Stimulated activated CD8-positive, alpha-beta memory T cell treated with anti-CD3 and anti-CD28 coated beads, Interleukin-4, amount 100 ng/mL, for 4 hours (primary cell): Measurements from ENCODE around the gene PASD1.
"Not testable (repeated sequence)": the region's sequence is repeated elsewhere in the genome, so short reads cannot be mapped to it uniquely, and the experiment has no call there.

ENCODE experiments used
- DNase-seq, 2 donors: peaks; one replicate each; pipeline ENCODE4 v3.0.0-alpha.2; 2020; ENCODE audit warnings: low read depth in 2 of 2, low spot score in 1 of 2

Gene PASD1

DNA sequence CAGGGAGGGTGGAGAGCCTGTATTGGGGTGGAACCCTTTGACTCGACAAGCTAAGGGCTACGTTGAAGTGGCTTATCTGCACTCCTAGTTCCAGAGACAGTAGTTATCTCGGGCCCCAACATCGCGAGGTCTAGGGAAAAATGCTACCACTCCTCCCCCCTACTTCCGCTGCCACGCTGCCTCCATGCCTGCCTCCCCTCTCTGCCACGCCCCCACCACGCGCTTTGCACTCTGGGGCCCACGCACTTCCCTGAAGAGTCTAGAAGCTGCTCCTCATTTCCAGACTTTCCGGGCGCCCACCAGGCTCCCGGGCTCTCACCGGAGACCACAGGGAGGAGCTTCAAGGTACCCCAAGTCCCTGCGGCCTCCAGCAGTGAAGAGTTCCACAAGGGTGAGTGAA, at the start of gene PASD1:
Gene PASD1, plus strand, starts transcription at position 227 of the 400 bp plus-strand sequence. CDS start 37,879 bp downstream, outside the sequence.
- DNase-seq: no peak

DNA sequence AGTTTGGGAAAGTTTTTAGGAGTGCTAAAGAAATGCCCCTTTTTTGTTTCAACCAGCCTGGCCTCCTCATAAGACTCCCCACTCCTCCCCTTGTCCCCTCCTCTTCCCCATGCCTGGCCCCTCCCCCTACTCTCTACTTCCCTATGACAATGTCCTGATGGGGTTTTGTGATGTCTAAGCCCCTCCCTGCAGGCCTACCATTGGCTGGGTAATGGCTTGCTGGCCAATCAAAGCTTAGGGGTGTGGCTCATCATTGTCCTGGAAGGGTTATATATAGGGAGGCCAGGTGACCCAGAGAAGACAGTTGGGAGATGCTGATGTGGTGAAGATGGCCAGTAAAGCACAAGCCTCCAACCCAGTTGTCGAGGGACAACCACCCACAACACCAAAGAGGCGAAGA, 48.2 kb upstream of the PASD1 start:
- no peak for DNase-seq

DNA sequence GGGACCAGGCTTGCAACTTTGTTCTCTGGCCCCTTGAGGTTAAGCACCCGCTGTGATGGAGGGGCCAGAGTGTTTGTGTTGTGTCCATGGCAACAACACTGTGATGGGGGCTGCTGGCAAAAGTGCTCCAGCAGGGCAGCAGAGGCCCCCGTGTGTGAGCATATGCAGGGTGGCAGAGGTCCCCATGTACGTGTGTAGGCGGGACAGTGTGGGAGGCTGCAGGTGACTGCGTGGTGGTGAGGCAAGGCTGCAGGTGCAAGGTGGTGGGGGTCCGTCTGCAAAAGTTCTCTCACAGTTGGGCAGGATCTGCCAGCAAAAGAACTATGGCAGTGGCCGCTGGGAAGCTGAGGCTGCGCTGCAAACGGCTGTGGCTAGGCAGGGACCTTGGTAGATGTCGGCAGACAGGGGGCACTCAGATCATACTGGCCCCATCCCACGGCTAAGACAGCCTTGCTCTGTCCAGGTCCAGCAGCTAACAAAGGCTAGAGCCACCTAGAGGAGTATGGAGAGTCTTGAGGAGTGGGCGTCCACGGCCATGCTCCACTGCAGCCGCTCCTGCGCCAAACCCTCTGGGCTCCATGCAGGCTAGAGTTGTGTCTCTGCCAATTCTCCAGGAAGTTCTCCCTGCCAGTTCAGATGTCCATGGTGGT, 46.8 kb upstream of the PASD1 start:
- no peak for DNase-seq

- no peak for DNase-seq
Measured at GRCh38 chrX:151517421-151517820, 46.1 kb upstream of the PASD1 start.

DNA sequence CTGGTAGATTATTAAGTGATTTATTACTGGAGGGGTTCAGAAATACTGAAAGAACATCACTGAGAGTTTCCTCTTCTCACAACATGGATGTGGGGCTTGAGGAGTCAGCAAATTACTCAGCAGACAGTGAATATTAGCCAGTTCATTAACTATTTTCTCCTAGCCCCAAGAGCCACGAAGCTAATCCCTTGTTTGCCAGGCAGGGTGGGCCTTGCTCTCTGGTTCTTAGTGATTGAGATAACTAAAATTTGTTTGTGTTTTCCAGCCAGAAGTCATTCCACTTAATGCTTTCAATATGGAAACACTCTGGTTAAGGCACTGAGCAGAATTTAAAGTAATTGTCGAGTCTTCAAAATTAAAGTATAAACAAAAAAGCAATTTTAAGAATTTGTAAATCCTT, 40.1 kb upstream of the PASD1 start:
- no peak for DNase-seq

GRCh38 chrX:151536571-151536970, 26.9 kb upstream of the PASD1 start:
- no peak for DNase-seq

- no peak for DNase-seq
Measured at GRCh38 chrX:151537572-151537971, 25.9 kb upstream of the PASD1 start.

- DNase-seq: no peak
Measured at GRCh38 chrX:151538190-151539122, 25.0 kb upstream of the PASD1 start.

DNA sequence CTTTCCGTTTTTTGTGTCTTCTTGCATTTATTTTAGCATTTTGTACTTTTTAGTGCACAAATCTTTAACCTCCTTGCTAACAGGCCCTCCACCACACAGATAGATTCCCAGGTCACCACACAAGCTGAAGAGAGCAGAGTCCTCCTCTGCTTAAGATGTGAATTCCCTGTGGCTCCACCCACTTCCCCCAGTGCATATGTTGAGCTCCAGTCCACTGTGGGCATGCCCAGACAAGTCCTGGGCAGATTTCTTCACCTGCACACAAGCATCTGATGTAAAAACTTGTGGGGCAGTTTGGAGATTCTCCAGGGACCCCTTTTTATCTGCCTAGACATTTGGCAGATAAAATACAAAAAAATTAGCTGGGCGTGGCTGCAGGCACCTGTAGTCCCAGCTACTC, 19.8 kb upstream of the PASD1 start:
- DNase-seq: no peak

GRCh38 chrX:151546226-151546625, 17.2 kb upstream of the PASD1 start:
- not testable (repeated sequence) for DNase-seq

DNA sequence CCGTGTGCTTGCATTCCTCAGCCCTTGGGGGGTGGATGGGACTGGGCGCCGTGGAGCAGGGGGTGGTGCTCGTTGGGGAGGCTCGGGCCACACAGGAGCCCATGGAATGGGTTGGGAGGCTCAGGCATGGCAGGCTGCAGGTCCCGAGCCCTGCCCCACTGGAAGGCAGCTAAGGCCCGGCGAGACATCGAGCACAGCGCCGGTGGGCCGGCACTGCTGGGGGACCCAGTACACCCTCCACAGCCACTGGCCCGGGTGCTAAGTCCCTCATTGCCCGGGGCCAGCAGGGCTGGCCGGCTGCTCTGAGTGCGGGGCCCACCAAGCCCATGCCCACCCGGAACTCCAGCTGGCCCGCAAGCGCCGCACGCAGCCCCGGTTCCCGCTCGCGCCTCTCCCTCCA, 12.3 kb upstream of the PASD1 start:
- not testable (repeated sequence) for DNase-seq

DNA sequence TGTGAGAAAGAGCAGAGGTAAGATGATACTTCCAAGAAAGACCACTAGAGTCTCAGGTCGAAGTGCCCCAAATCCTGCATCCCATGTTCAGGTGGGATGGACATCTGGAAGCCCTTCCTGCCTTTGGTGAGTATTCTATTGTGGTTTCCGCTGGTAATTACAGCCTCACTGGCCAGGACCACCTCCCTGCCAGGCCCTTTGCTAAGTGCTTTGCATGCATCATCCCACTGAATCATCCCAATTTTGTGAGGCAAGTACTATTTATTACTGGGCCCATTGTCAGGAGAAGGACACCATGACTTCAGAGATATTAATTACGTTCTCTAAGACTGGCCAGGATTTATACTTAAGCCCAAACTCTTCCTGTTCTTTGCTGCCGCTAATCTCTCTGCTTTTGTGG, 10.7 kb upstream of the PASD1 start:
- DNase-seq: no peak

GRCh38 chrX:151555301-151555700, 8.2 kb upstream of the PASD1 start:
- not testable (repeated sequence) for DNase-seq

DNA sequence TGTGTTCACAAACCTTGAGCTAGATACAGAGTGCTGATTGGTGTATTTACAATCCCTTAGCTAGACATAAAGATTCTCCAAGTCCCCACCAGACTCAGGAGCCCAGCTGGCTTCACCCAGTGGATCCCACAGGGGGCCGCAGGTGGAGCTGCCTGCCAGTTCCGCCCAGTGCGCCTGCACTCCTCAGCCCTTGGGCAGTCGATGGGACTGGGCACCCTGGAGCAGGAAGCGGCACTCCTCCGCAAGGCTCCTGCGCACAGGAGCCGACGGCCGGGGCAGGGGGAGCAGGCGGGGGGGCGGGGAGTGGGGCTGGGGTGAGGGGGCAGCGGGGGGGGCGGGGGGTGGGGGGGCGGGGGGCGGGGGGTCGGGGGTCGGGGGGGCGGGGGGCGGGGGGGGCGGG, 990 bp upstream of the PASD1 start:
- DNase-seq: not testable (repeated sequence)

DNA sequence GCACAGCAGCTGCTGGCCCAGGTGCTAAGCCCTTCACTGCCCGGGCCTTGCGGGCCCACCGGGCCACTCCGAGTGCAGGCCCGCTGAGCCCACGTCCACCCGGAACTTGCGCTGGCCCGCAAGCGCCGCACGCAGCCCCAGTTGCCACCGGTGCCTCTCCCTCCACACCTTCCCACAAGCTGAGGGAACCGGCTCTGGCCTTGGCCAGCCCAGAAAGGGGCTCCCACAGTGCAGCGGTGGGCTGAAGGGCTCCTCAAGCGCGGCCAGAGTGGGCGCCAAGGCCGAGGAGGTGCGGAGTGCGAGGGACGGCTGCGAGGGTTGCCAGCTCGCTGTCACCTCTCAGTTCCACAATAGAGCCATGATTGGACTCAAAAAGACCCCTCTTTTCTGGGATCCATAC, 472 bp upstream of the PASD1 start:
- not testable (repeated sequence) for DNase-seq

- no peak for DNase-seq
Measured at GRCh38 chrX:151564035-151564434, 560 bp downstream of the PASD1 start.

DNA sequence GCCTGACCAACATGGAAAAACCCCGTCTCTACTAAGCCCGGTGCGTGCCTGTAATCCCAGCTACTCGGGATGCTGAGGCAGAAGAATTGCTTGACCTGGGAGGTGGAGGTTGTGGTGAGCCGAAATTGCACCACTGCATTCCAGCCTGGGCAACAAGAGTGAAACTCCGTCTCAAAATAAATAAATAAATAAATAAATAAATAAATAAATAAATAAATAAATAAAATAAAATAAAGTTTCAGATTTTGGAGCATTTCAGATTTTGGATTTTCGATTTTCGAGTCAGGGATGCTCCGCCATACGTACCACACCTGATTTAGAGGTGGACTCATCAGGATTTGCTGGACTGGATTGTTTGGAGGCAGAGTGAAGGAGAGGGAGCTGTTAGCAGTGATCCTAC, 3.4 kb downstream of the PASD1 start:
- not testable (repeated sequence) for DNase-seq

DNA sequence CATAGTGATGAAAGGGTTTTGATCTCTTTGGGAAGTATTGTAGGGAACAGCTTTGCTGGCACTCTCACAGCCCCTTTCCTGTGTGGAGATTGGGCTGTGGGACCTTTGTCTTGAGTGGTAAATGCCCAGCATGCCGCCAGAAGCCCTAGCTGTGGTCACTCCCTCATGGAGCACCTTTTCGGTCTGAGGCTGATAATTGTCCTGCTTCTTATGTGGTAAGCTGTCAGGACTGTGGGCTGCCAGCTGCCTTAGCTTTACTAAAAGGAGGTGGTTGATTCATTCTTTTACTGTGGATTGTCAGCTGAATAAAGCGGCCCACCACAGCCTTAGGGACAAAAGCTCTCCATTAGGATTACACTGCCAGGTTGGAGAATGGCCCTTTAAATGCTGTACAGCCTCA, 7.1 kb downstream of the PASD1 start:
- no peak for DNase-seq

DNA sequence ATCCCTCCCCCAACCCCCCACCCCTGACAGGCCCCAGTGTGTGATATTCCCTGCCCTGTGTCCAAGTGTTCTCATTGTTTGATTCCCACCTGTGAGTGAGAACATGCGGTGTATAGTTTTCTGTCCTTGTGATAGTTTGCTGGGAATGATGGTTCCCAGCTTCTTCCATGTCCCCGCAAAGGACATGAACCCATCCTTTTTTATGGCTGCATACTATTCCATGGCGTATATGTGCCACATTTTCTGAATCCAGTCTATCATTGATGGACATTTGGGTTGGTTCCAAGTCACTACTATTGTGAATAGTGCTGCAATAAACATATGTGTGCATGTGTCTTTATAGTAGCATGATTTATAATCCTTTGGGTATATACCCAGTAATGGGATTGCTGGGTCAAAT, 29.9 kb downstream of the PASD1 start:
- not testable (repeated sequence) for DNase-seq

GRCh38 chrX:151596282-151596681, 32.8 kb downstream of the PASD1 start:
- DNase-seq: no peak

GRCh38 chrX:151604931-151605330, 41.5 kb downstream of the PASD1 start:
- no peak for DNase-seq

GRCh38 chrX:151609222-151609621, 45.7 kb downstream of the PASD1 start:
- DNase-seq: no peak
